HUES48 (cell line): ENCODE data around the gene XYLT1.

Source experiments
- H3K27ac ChIP-seq: one replicate; pipeline ENCODE4 v1.7.0; 2013; ENCODE audit warnings: low read depth, low read length, inconsistent platforms
- H3K27me3 ChIP-seq: 2 replicates; pipeline ENCODE4 v1.6.1; 2013; ENCODE audit warnings: mild to moderate bottlenecking, low read length; ENCODE audit not compliant: control insufficient read depth, insufficient read depth
- H3K36me3 ChIP-seq: 2 replicates; pipeline ENCODE4 v1.6.1; 2013; ENCODE audit warnings: low read length; ENCODE audit not compliant: control insufficient read depth, insufficient read depth
- H3K4me1 ChIP-seq: 2 replicates; pipeline ENCODE4 v1.6.1; 2013; ENCODE audit warnings: mild to moderate bottlenecking, low read length; ENCODE audit not compliant: control insufficient read depth, insufficient read depth
- H3K4me3 ChIP-seq: 2 replicates; pipeline ENCODE4 v1.5.1; 2013; ENCODE audit warnings: mild to moderate bottlenecking, low read depth, low read length
- H3K9ac ChIP-seq: 2 replicates; pipeline ENCODE4 v1.6.1; 2013; ENCODE audit warnings: mild to moderate bottlenecking, low read depth, low read length, moderate library complexity
- H3K9me3 ChIP-seq: 2 replicates; pipeline ENCODE4 v1.6.1; 2013; ENCODE audit warnings: low read length; ENCODE audit not compliant: control insufficient read depth, insufficient read depth

Gene XYLT1

GRCh38 chr16:17397499-17397891 lies 73.3 kb downstream of the XYLT1 start:
- Histone ChIP-seq H3K4me3 (no peak overlapping the region), H3K36me3 (no peaks in the 10 kb centered on the region), H3K27ac (no peak overlapping the region), H3K27me3 (no peaks in the 10 kb centered on the region), H3K9me3 (no peaks in the 10 kb centered on the region), H3K9ac (no peak overlapping the region), H3K4me1 (peaks cover 23% of the 10 kb centered on the region)

- Histone ChIP-seq H3K9me3 (no peaks in the 10 kb centered on the region), H3K4me3 (no peak overlapping the region), H3K27ac (no peak overlapping the region), H3K36me3 (no peaks in the 10 kb centered on the region), H3K4me1 (peaks cover 29% of the 10 kb centered on the region), H3K9ac (no peak overlapping the region), H3K27me3 (no peaks in the 10 kb centered on the region)
Measured at GRCh38 chr16:17396762-17397498, 73.8 kb downstream of the XYLT1 start.

GRCh38 chr16:17395849-17396480 lies 74.8 kb downstream of the XYLT1 start:
- H3K4me1 ChIP-seq = peaks cover 30% of the 10 kb centered on the region

GRCh38 chr16:17392857-17393692 lies 77.7 kb downstream of the XYLT1 start:
- Histone ChIP-seq H3K27ac (peak overlapping the region; percentile 83), H3K9me3 (no peaks in the 10 kb centered on the region), H3K4me1 (peaks cover 51% of the 10 kb centered on the region), H3K27me3 (no peaks in the 10 kb centered on the region), H3K9ac (no peak overlapping the region), H3K36me3 (no peaks in the 10 kb centered on the region), H3K4me3 (no peak overlapping the region)

More at GRCh38 chr16:17395849-17396480, 74.8 kb downstream of the XYLT1 start:
- H3K36me3 ChIP-seq = no peaks in the 10 kb centered on the region
- no peak overlapping the region for H3K27ac ChIP-seq
- H3K4me3 ChIP-seq = no peak overlapping the region
- no peaks in the 10 kb centered on the region for H3K27me3 ChIP-seq
- no peaks in the 10 kb centered on the region for H3K9me3 ChIP-seq
- no peak overlapping the region for H3K9ac ChIP-seq

- no peak overlapping the region for H3K9ac ChIP-seq
- no peaks in the 10 kb centered on the region for H3K36me3 ChIP-seq
- H3K27ac ChIP-seq = peak overlapping the region; percentile 83
- H3K27me3 ChIP-seq = no peaks in the 10 kb centered on the region
- H3K9me3 ChIP-seq = no peaks in the 10 kb centered on the region
- peaks cover 58% of the 10 kb centered on the region for H3K4me1 ChIP-seq
- no peak overlapping the region for H3K4me3 ChIP-seq
Measured at GRCh38 chr16:17392127-17392856, 78.5 kb downstream of the XYLT1 start.

DNA sequence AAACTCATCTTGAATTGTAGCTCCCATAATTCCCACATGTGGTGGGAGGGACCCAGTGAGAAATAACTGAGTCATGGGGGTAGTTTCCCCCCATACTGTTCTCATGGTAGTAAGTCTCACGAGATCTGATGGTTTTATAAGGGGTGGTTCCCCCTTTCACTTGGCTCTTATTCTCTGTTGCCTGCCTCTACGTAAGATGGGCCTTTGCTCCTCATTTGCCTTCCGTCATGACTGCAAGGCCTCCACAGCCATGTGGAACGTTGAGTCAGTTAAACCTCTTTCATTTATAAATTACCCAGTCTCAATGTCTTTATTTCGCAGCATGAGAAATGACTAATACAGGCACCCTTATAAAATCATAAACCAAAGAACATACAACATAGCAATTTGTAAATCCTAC lies 79.0 kb downstream of the XYLT1 start:
- Histone ChIP-seq H3K4me3 (no peak overlapping the region), H3K4me1 (peaks cover 63% of the 10 kb centered on the region), H3K9ac (no peak overlapping the region)

DNA sequence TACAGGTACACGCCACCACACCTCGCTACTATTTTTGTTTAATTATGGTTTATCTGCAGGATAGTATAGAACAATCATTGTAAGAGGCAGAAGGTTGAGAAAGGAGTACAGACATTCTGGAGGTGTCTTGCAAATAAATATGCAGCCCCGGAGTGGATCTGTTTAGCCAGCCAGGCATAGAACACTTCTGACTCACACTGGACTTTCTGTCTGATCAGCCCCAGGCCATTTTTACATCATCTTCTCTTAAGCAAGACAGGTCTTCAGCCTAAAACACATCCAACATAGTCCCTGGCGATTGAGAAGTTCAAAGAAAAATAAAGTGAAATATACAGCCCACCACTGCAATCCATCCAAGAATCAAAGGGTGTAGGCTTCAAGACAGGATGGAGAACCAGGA lies 81.4 kb downstream of the XYLT1 start:
- no peak overlapping the region for H3K9ac ChIP-seq
- no peaks in the 10 kb centered on the region for H3K27me3 ChIP-seq
- peaks cover 84% of the 10 kb centered on the region for H3K4me1 ChIP-seq
- no peaks in the 10 kb centered on the region for H3K9me3 ChIP-seq
- H3K4me3 ChIP-seq = no peak overlapping the region
- H3K27ac ChIP-seq = no peak overlapping the region
- H3K36me3 ChIP-seq = no peaks in the 10 kb centered on the region

More for the DNA sequence above, 79.0 kb downstream of the XYLT1 start:
- Histone ChIP-seq H3K27ac (no peak overlapping the region), H3K27me3 (no peaks in the 10 kb centered on the region), H3K36me3 (no peaks in the 10 kb centered on the region), H3K9me3 (no peaks in the 10 kb centered on the region)

DNA sequence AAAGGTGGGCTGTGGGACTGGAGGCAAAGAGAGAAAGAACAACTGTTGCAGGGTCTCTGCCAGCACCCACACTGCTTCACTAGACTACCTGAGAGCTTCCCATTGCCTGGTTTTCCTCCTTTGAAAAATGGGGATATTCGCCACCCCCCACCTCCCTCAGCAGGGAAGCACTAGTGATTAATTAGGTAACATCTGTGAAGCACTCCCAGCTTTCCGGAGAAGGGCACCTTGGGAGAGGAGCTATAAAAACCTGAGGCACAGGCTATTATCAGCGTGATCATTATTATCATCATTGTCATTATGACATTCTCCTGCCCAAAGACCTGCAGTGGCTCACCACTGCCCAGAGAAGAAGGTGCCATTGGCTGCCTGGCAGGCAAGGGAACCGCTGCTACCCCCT lies 83.5 kb downstream of the XYLT1 start:
- H3K9ac ChIP-seq = no peak overlapping the region
- no peaks in the 10 kb centered on the region for H3K27me3 ChIP-seq
- no peaks in the 10 kb centered on the region for H3K9me3 ChIP-seq
- peak overlapping the region; percentile 83 for H3K27ac ChIP-seq
- peaks cover 86% of the 10 kb centered on the region for H3K4me1 ChIP-seq
- no peaks in the 10 kb centered on the region for H3K36me3 ChIP-seq
- no peak overlapping the region for H3K4me3 ChIP-seq

DNA sequence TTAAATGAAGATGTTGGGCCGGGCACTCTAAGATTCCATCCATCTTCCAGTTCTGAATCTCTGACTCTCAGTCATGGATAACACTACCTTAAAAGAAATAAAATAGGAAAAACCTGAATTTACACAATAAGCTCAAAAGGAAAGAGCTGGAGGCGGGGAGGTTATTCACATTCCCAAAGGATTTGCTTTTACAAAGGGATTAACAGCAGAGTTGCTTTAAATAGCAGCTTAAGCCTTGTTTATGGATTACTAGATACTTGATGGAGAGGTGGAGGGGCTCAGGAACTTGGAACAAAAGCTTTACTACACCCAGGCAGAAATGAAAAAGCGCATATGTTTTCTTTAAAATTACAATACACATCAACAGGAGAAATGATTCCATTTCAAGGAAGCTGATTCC lies 84.5 kb downstream of the XYLT1 start:
- Histone ChIP-seq H3K27ac (peak overlapping the region; percentile 83), H3K9ac (no peak overlapping the region), H3K27me3 (no peaks in the 10 kb centered on the region), H3K4me3 (no peak overlapping the region), H3K9me3 (no peaks in the 10 kb centered on the region), H3K4me1 (peaks cover 82% of the 10 kb centered on the region), H3K36me3 (no peaks in the 10 kb centered on the region)

DNA sequence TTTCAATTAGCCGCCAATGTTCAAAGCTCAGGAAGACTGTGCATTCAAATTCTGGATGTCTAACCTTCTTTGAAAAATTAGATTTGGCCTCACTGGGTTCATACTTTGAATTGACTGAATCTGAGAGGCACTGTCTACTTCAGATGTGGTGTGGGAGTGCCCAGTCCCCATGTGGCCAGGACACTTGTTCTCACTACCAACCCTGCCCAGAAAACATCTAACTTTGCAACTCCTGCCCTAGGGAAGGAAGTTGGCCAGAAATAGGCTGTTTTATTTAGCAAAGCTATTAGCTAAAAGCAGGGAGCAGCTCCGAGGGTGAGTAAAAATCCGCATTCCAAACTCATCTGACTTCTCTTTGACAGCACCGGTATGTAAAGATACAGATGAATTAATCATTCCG lies 86.3 kb downstream of the XYLT1 start:
- H3K36me3 ChIP-seq = no peaks in the 10 kb centered on the region
- H3K4me1 ChIP-seq = peaks cover 79% of the 10 kb centered on the region
- peak overlapping the region; percentile 11 for H3K27ac ChIP-seq
- H3K27me3 ChIP-seq = no peaks in the 10 kb centered on the region
- H3K9me3 ChIP-seq = no peaks in the 10 kb centered on the region
- H3K4me3 ChIP-seq = no peak overlapping the region
- H3K9ac ChIP-seq = no peak overlapping the region
